Measurements from ENCODE around the gene CAMSAP1. TPM values are rescaled to one million over a fixed set of nuclear protein-coding genes. Genes with fewer than 3 reads are reported as not detected.
A peak's percentile ranks its signal among the peaks of the same experiment; 100 is the strongest.

Gene CAMSAP1
- total RNA-seq, 1 experiment from 2014 or later = 24.8 TPM

DNA sequence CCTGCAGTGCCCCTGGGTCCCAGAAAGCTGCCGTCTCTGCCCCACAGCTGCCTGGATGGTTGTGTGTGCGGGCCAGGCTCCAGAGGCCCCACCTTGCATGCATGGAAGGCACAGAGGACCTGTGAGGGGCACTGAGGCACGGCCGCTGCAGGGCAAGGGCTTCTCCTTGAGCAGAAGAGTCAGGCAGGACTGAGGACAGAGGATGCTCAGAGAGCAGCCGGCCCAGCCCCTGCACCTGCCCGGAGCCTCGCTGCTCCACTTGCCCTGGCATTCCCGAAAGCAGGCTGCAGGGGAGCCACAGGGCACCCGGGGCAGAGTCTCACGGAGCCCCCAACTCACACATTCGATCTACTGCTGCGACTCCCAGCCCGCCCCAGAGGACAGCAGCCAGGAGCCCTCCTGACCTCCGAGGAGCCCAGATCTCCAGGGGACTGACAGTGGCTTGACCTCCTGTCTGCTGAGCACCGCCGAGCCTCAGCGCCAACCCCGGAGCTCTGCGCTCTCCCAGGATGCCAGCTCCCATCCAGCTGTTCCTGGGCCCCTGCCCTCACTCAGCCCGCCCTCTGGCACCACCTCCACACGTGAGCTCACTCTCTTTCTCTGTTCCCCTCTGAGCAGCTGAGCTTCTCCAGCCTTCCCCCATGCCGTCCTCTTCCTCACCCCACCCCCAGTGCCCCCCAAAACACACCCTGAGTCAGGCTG is 110.4 kb downstream of the CAMSAP1 start:
- POLR2A ChIA-PET = no interaction called here

GRCh38 chr9:135795391-135795790 is 112.0 kb downstream of the CAMSAP1 start:
- no peak for ATAC-seq
- ChIA-PET CTCF (interaction anchor here (0.7 kb wide), 1 partner anchor 145 kb away, joined by 3 read pairs; no protein-coding TSS in a partner anchor), POLR2A (no interaction called here)
- TF ChIP-seq CTCF (IDR thresholded peaks at IDR 0.05) = no peak
- TF ChIP-seq TCF7L2 (IDR thresholded peaks at IDR 0.05; ENCODE audit: low read depth, low read length) = no peak
- TF ChIP-seq SIN3A (IDR thresholded peaks at IDR 0.05; ENCODE audit: borderline replicate concordance, insufficient read depth, low read depth, low read length) = no peak
- no peak for TF ChIP-seq POLR2AphosphoS5 (IDR thresholded peaks at IDR 0.05; ENCODE audit: low read depth, low read length)
- TF ChIP-seq, protein P1, sequence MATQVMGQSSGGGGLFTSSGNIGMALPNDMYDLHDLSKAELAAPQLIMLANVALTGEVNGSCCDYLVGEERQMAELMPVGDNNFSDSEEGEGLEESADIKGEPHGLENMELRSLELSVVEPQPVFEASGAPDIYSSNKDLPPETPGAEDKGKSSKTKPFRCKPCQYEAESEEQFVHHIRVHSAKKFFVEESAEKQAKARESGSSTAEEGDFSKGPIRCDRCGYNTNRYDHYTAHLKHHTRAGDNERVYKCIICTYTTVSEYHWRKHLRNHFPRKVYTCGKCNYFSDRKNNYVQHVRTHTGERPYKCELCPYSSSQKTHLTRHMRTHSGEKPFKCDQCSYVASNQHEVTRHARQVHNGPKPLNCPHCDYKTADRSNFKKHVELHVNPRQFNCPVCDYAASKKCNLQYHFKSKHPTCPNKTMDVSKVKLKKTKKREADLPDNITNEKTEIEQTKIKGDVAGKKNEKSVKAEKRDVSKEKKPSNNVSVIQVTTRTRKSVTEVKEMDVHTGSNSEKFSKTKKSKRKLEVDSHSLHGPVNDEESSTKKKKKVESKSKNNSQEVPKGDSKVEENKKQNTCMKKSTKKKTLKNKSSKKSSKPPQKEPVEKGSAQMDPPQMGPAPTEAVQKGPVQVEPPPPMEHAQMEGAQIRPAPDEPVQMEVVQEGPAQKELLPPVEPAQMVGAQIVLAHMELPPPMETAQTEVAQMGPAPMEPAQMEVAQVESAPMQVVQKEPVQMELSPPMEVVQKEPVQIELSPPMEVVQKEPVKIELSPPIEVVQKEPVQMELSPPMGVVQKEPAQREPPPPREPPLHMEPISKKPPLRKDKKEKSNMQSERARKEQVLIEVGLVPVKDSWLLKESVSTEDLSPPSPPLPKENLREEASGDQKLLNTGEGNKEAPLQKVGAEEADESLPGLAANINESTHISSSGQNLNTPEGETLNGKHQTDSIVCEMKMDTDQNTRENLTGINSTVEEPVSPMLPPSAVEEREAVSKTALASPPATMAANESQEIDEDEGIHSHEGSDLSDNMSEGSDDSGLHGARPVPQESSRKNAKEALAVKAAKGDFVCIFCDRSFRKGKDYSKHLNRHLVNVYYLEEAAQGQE (IDR thresholded peaks at IDR 0.05; ENCODE audit: insufficient read depth in 1 of 2, low read depth in 2 of 2, low read length in 1 of 2) = no peak
- no peak for DNase-seq (ENCODE audit: low read depth, low spot score)
- Histone ChIP-seq H3K27ac (ENCODE audit: low read length) (no peak overlapping the region), H3K9me3 (ENCODE audit: control insufficient read depth, insufficient read depth, low read depth, low read length) (no peaks in the 10 kb centered on the region), H3K4me1 (ENCODE audit: control insufficient read depth, insufficient read depth, low read length) (no peaks in the 10 kb centered on the region), H3K36me3 (ENCODE audit: control insufficient read depth, insufficient read depth, low read length) (no peaks in the 10 kb centered on the region), H3K27me3 (ENCODE audit: control insufficient read depth, insufficient read depth, low read length) (no peaks in the 10 kb centered on the region), H3K4me3 (ENCODE audit: low read depth in 2 of 2, low read length in 2 of 2) (no peak overlapping the region)
- BruUV-seq (replicated peaks) = no TSS peak
- in situ Hi-C loops (cut with HindIII; ENCODE audit: low pct_unique_long_range_greater_than_20kb, low sequenced_read_pairs) (no loop called here), intact Hi-C loops (cut with micrococcal nuclease; ENCODE audit: unreplicated experiment) (no loop called here)

More for the DNA sequence above, 110.4 kb downstream of the CAMSAP1 start:
- TF ChIP-seq SIN3A (IDR thresholded peaks at IDR 0.05; ENCODE audit: borderline replicate concordance, insufficient read depth, low read depth, low read length) = no peak
- no peak for TF ChIP-seq POLR2AphosphoS5 (IDR thresholded peaks at IDR 0.05; ENCODE audit: low read depth, low read length)
- TF ChIP-seq, protein P1 (IDR thresholded peaks at IDR 0.05; ENCODE audit: insufficient read depth in 1 of 2, low read depth in 2 of 2, low read length in 1 of 2) = no peak
- TF ChIP-seq CTCF (IDR thresholded peaks at IDR 0.05) = no peak
- no peak for TF ChIP-seq TCF7L2 (IDR thresholded peaks at IDR 0.05; ENCODE audit: low read depth, low read length)
- BruUV-seq (replicated peaks) = no TSS peak
- Histone ChIP-seq H3K4me1 (ENCODE audit: control insufficient read depth, insufficient read depth, low read length) (no peaks in the 10 kb centered on the region), H3K36me3 (ENCODE audit: control insufficient read depth, insufficient read depth, low read length) (no peaks in the 10 kb centered on the region), H3K4me3 (ENCODE audit: low read depth in 2 of 2, low read length in 2 of 2) (no peak overlapping the region), H3K9me3 (ENCODE audit: control insufficient read depth, insufficient read depth, low read depth, low read length) (no peaks in the 10 kb centered on the region), H3K27me3 (ENCODE audit: control insufficient read depth, insufficient read depth, low read length) (no peaks in the 10 kb centered on the region), H3K27ac (ENCODE audit: low read length) (no peak overlapping the region)
- in situ Hi-C loops (cut with HindIII; ENCODE audit: low pct_unique_long_range_greater_than_20kb, low sequenced_read_pairs) (no loop called here), intact Hi-C loops (cut with micrococcal nuclease; ENCODE audit: unreplicated experiment) (no loop called here)
- no peak for DNase-seq (ENCODE audit: low read depth, low spot score)
- ATAC-seq = 0 out of 2 replicates have a peak, but pooled peaks have one; percentile 38
- CTCF ChIA-PET = interaction anchor here (0.7 kb wide), 1 partner anchor 164 kb away, joined by 3 read pairs; no protein-coding TSS in a partner anchor
